DND-41 (cell line): ENCODE data around the gene RAB6B.

Experiments
- ATAC-seq: fragments of 200-7000 bp; cut with Tn5 transposase; 3 replicates; pipeline ENCODE4 v1.9.1; 2021; ENCODE audit warnings: low read depth; ENCODE audit not compliant: insufficient read depth
- DNase-seq: peaks from one replicate; pipeline ENCODE4 v3.0.0-alpha.2; 2020
- H2AFZ ChIP-seq: 2 replicates; pipeline ENCODE4 v1.6.0; 2012; ENCODE audit warnings: low read depth, low read length
- H3K27ac ChIP-seq: 2 replicates; pipeline ENCODE4 v1.5.1; 2012; ENCODE audit warnings: low read length, inconsistent platforms
- H3K27me3 ChIP-seq: fragments of 200-600 bp; sonication (generic); 2 replicates; pipeline ENCODE4 v1.6.0; 2012; ENCODE audit warnings: low read length, mild to moderate bottlenecking, inconsistent platforms; ENCODE audit not compliant: insufficient read depth, poor library complexity
- H3K36me3 ChIP-seq: 2 replicates; pipeline ENCODE4 v1.5.1; 2012; ENCODE audit warnings: low read length, inconsistent platforms; ENCODE audit not compliant: insufficient read depth
- H3K4me1 ChIP-seq: 2 replicates; pipeline ENCODE4 v1.5.1; 2012; ENCODE audit warnings: mild to moderate bottlenecking, low read length; ENCODE audit not compliant: insufficient read depth
- H3K4me2 ChIP-seq: 2 replicates; pipeline ENCODE4 v1.6.0; 2012; ENCODE audit warnings: mild to moderate bottlenecking, moderate library complexity, low read length, inconsistent platforms; ENCODE audit not compliant: insufficient read depth
- H3K4me3 ChIP-seq, 2 experiments: fragments of 200-600 bp in 1 of 2; shearing (Covaris generic) in 1 of 2; 2 replicates each; pipeline ENCODE4 v1.5.1; 2012 to 2016; ENCODE audit warnings: inconsistent platforms in 2 of 2, low read length in 2 of 2, mild to moderate bottlenecking in 2 of 2, low read depth in 1 of 2, moderate library complexity in 1 of 2
- H3K79me2 ChIP-seq: 2 replicates; pipeline ENCODE4 v1.6.0; 2012; ENCODE audit warnings: low read length, inconsistent platforms; ENCODE audit not compliant: insufficient read depth
- H3K9ac ChIP-seq: 2 replicates; pipeline ENCODE4 v1.6.0; 2012; ENCODE audit warnings: low read depth, mild to moderate bottlenecking, inconsistent platforms, low read length, moderate library complexity
- H3K9me3 ChIP-seq: 2 replicates; pipeline ENCODE4 v1.5.1; 2012; ENCODE audit warnings: low read length, moderate library complexity, mild to moderate bottlenecking, inconsistent platforms; ENCODE audit not compliant: insufficient read depth, severe bottlenecking
- H4K20me1 ChIP-seq: 2 replicates; pipeline ENCODE4 v1.6.0; 2012; ENCODE audit warnings: low read length; ENCODE audit not compliant: insufficient read depth
- EZH2 ChIP-seq: IDR thresholded peaks from 3 replicates; pipeline ENCODE4 v1.6.1; 2012; ENCODE audit warnings: borderline replicate concordance, low read depth, mild to moderate bottlenecking, moderate library complexity, low read length, inconsistent platforms; ENCODE audit not compliant: severe bottlenecking
- TF ChIP-seq, protein P1 (sequence below): IDR thresholded peaks from 2 replicates; pipeline ENCODE4 v1.5.1; 2012; ENCODE audit warnings: borderline replicate concordance, low read length, moderate library complexity, mild to moderate bottlenecking; ENCODE audit not compliant: poor library complexity, severe bottlenecking; ENCODE audit errors: extremely low read depth

RAB6B gene

GRCh38 chr3:133895208-133896001 lies at the start of gene RAB6B:
RAB6B (minus strand) TSS chr3:133895882; CDS start chr3:133895466, 416 bp downstream.
- Histone ChIP-seq H3K9ac (no peak within 1 kb of the TSS), H3K36me3 (no peaks in the 10 kb centered on the region), H3K4me2 (no peak within 1 kb of the TSS), H3K9me3 (no peaks in the 10 kb centered on the region), H2AFZ (no peak within 1 kb of the TSS; the same call in 1 of the 2 replicates), H3K27ac (no peak within 1 kb of the TSS), H3K4me3 (no peak within 1 kb of the TSS), H3K79me2 (no peaks in the 10 kb centered on the region), H4K20me1 (no peaks in the 10 kb centered on the region), H3K27me3 (no peaks in the 10 kb centered on the region), H3K4me1 (no peaks in the 10 kb centered on the region)
- no peak for DNase-seq
- TF ChIP-seq EZH2, result no peak
- TF ChIP-seq, protein P1, sequence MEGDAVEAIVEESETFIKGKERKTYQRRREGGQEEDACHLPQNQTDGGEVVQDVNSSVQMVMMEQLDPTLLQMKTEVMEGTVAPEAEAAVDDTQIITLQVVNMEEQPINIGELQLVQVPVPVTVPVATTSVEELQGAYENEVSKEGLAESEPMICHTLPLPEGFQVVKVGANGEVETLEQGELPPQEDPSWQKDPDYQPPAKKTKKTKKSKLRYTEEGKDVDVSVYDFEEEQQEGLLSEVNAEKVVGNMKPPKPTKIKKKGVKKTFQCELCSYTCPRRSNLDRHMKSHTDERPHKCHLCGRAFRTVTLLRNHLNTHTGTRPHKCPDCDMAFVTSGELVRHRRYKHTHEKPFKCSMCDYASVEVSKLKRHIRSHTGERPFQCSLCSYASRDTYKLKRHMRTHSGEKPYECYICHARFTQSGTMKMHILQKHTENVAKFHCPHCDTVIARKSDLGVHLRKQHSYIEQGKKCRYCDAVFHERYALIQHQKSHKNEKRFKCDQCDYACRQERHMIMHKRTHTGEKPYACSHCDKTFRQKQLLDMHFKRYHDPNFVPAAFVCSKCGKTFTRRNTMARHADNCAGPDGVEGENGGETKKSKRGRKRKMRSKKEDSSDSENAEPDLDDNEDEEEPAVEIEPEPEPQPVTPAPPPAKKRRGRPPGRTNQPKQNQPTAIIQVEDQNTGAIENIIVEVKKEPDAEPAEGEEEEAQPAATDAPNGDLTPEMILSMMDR, result no peak
- no peak for ATAC-seq

GRCh38 chr3:133944641-133945380 lies 49.1 kb upstream of the RAB6B start:
- Histone ChIP-seq H4K20me1 (no peaks in the 10 kb centered on the region), H3K79me2 (no peaks in the 10 kb centered on the region), H2AFZ (no peak overlapping the region), H3K4me2 (no peak overlapping the region), H3K4me3 (no peak overlapping the region), H3K27ac (no peak overlapping the region), H3K9ac (no peak overlapping the region), H3K27me3 (peaks cover 3% of the 10 kb centered on the region), H3K9me3 (no peaks in the 10 kb centered on the region), H3K4me1 (peaks cover 18% of the 10 kb centered on the region), H3K36me3 (no peaks in the 10 kb centered on the region)
- TF ChIP-seq EZH2, result no peak
- TF ChIP-seq, protein P1, result no peak
- ATAC-seq (no peak), DNase-seq (no peak)

- Histone ChIP-seq H3K36me3 (no peaks in the 10 kb centered on the region), H4K20me1 (no peaks in the 10 kb centered on the region), H3K27me3 (peaks cover 3% of the 10 kb centered on the region), H3K4me2 (no peak overlapping the region), H3K9me3 (no peaks in the 10 kb centered on the region), H2AFZ (no peak overlapping the region), H3K27ac (no peak overlapping the region), H3K4me1 (peaks cover 18% of the 10 kb centered on the region), H3K79me2 (no peaks in the 10 kb centered on the region), H3K4me3 (no peak overlapping the region), H3K9ac (no peak overlapping the region)
- TF ChIP-seq, protein P1, result no peak
- no peak for TF ChIP-seq EZH2
- DNase-seq, result no peak
- no peak for ATAC-seq
Measured at GRCh38 chr3:133944181-133944580, 48.5 kb upstream of the RAB6B start.
